ENCODE data around the gene RALGAPA1.

The RALGAPA1 gene

GRCh38 chr14:35576260-35576659, 232.8 kb downstream of the RALGAPA1 start:
- TF ChIP-seq CTCF (conservative IDR thresholded peaks at IDR 0.05; ENCODE audit: control insufficient read depth, insufficient read depth, low read depth, low read length), result no peak
- no peak overlapping the region for H3K4me3 ChIP-seq (ENCODE audit: control insufficient read depth, low read depth, low read length)
- DNase-seq (ENCODE audit: low read depth), result peak; percentile 1

GRCh38 chr14:35573911-35574310, 235.2 kb downstream of the RALGAPA1 start:
- no peak for DNase-seq (ENCODE audit: low read depth)
- no peak overlapping the region for H3K4me3 ChIP-seq (ENCODE audit: control insufficient read depth, low read depth, low read length)
- TF ChIP-seq CTCF (conservative IDR thresholded peaks at IDR 0.05; ENCODE audit: control insufficient read depth, insufficient read depth, low read depth, low read length), result no peak

- TF ChIP-seq CTCF (conservative IDR thresholded peaks at IDR 0.05; ENCODE audit: control insufficient read depth, insufficient read depth, low read depth, low read length), result no peak
- DNase-seq (ENCODE audit: low read depth), result no peak
- H3K4me3 ChIP-seq (ENCODE audit: control insufficient read depth, low read depth, low read length), result no peak overlapping the region
These were observed 237.5 kb downstream of the RALGAPA1 start for GRCh38 chr14:35571598-35571997.

- no peak for DNase-seq (ENCODE audit: low read depth)
- no peak for TF ChIP-seq CTCF (conservative IDR thresholded peaks at IDR 0.05; ENCODE audit: control insufficient read depth, insufficient read depth, low read depth, low read length)
These were observed 243.1 kb downstream of the RALGAPA1 start for GRCh38 chr14:35565871-35566464.

GRCh38 chr14:35558680-35559079, 250.4 kb downstream of the RALGAPA1 start:
- no peak for TF ChIP-seq CTCF (conservative IDR thresholded peaks at IDR 0.05; ENCODE audit: control insufficient read depth, insufficient read depth, low read depth, low read length)
- DNase-seq (ENCODE audit: low read depth), result no peak
- H3K4me3 ChIP-seq (ENCODE audit: control insufficient read depth, low read depth, low read length), result no peak overlapping the region

More at GRCh38 chr14:35565871-35566464, 243.1 kb downstream of the RALGAPA1 start:
- H3K4me3 ChIP-seq (ENCODE audit: control insufficient read depth, low read depth, low read length), result no peak overlapping the region

- DNase-seq (ENCODE audit: low read depth), result no peak
- no peak for TF ChIP-seq CTCF (conservative IDR thresholded peaks at IDR 0.05; ENCODE audit: control insufficient read depth, insufficient read depth, low read depth, low read length)
- no peak overlapping the region for H3K4me3 ChIP-seq (ENCODE audit: control insufficient read depth, low read depth, low read length)
These were observed 251.8 kb downstream of the RALGAPA1 start for GRCh38 chr14:35557221-35557747.
